ENCODE measurements around the gene ARL6IP4.

The ARL6IP4 gene

DNA sequence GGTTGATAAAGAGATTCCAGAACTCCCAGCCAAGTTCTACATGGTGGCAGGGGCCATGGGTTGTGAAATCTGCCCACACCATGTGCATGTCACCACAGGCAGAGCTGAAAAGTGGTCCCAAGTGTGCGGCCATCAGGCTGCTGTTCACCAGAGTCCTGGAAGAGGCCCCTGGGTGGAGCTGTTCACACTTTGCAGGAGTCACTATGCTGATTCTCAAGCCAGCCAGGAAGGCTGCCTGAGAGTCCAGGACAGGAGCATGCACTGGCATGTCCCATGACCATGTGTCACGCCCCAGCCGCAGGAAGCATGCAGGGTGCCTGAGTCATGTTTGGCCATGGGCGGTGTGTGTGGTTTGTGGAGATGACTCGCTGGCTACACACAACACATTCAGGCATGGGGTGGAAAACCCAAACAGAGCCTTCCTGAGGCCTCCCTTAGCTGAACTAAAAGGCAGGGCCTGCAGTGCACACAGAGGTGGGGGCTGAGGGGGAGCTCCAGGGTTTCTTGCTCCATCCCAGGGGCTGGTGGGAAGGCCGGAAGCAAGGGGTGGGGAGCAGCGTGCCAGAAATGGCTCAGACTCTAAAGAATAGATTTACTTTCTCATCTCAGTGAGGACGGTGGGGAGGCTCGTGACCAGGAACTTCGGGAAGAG, 33.7 kb upstream of the ARL6IP4 start (continued):
- TF ChIP-seq SP2 (tag by site-specific recombination; IDR thresholded peaks at IDR 0.05) (no peak), KLF10 (tag by site-specific recombination; IDR thresholded peaks at IDR 0.05) (peak; percentile 45), ZNF610 (tag by site-specific recombination; IDR thresholded peaks at IDR 0.05; ENCODE audit: borderline replicate concordance) (no peak), ZFHX2 (tag by site-specific recombination; conservative IDR thresholded peaks at IDR 0.05) (peak; percentile 74), ZNF830 (tag by site-specific recombination; IDR thresholded peaks at IDR 0.05; ENCODE audit: low read depth) (no peak), ZNF792 (tag by site-specific recombination; IDR thresholded peaks at IDR 0.05) (no peak), ZFP3 (tag by site-specific recombination; IDR thresholded peaks at IDR 0.05; ENCODE audit: low read depth) (no peak), ZNF221 (tag by site-specific recombination; IDR thresholded peaks at IDR 0.05; ENCODE audit: borderline replicate concordance) (no peak), YY2 (tag by site-specific recombination; IDR thresholded peaks at IDR 0.05) (0 out of 2 replicates have a peak, but pooled peaks have one; percentile 27), ZNF423 (tag by site-specific recombination; IDR thresholded peaks at IDR 0.05) (no peak), ZNF155 (tag by site-specific recombination; IDR thresholded peaks at IDR 0.05) (no peak), ZNF629 (tag by site-specific recombination; IDR thresholded peaks at IDR 0.05) (peak; percentile 81), ZNF600 (tag by site-specific recombination; IDR thresholded peaks at IDR 0.05) (peak; percentile 98), RBAK (tag by site-specific recombination; IDR thresholded peaks at IDR 0.05) (no peak), ZNF19 (tag by site-specific recombination; IDR thresholded peaks at IDR 0.05; ENCODE audit: low read depth) (no peak), ZNF274 (IDR thresholded peaks at IDR 0.05; ENCODE audit: low read length) (no peak), ZNF274 (tag by site-specific recombination; IDR thresholded peaks at IDR 0.05; ENCODE audit: borderline replicate concordance) (no peak), GFI1B (tag by site-specific recombination; IDR thresholded peaks at IDR 0.05) (no peak), ZNF266 (tag by site-specific recombination; IDR thresholded peaks at IDR 0.05; ENCODE audit: low read depth) (no peak), GLIS1 (tag by site-specific recombination; IDR thresholded peaks at IDR 0.05) (peak; percentile 73), ZNF10 (tag by site-specific recombination; IDR thresholded peaks at IDR 0.05) (no peak), KLF7 (tag by site-specific recombination; IDR thresholded peaks at IDR 0.05; ENCODE audit: borderline replicate concordance) (no peak), ZNF585B (tag by site-specific recombination; IDR thresholded peaks at IDR 0.05) (no peak), ZNF555 (tag by site-specific recombination; conservative IDR thresholded peaks at IDR 0.05) (no peak), ZNF510 (tag by site-specific recombination; IDR thresholded peaks at IDR 0.05; ENCODE audit: insufficient replicate concordance) (no peak), ZNF785 (tag by site-specific recombination; IDR thresholded peaks at IDR 0.05) (no peak), SETDB1 (IDR thresholded peaks at IDR 0.05; ENCODE audit: insufficient read length, low read length) (no peak)
- TF ChIP-seq, protein P1, sequence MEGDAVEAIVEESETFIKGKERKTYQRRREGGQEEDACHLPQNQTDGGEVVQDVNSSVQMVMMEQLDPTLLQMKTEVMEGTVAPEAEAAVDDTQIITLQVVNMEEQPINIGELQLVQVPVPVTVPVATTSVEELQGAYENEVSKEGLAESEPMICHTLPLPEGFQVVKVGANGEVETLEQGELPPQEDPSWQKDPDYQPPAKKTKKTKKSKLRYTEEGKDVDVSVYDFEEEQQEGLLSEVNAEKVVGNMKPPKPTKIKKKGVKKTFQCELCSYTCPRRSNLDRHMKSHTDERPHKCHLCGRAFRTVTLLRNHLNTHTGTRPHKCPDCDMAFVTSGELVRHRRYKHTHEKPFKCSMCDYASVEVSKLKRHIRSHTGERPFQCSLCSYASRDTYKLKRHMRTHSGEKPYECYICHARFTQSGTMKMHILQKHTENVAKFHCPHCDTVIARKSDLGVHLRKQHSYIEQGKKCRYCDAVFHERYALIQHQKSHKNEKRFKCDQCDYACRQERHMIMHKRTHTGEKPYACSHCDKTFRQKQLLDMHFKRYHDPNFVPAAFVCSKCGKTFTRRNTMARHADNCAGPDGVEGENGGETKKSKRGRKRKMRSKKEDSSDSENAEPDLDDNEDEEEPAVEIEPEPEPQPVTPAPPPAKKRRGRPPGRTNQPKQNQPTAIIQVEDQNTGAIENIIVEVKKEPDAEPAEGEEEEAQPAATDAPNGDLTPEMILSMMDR (tag by site-specific recombination; IDR thresholded peaks at IDR 0.05) = no peak
- TF ChIP-seq, protein P2, sequence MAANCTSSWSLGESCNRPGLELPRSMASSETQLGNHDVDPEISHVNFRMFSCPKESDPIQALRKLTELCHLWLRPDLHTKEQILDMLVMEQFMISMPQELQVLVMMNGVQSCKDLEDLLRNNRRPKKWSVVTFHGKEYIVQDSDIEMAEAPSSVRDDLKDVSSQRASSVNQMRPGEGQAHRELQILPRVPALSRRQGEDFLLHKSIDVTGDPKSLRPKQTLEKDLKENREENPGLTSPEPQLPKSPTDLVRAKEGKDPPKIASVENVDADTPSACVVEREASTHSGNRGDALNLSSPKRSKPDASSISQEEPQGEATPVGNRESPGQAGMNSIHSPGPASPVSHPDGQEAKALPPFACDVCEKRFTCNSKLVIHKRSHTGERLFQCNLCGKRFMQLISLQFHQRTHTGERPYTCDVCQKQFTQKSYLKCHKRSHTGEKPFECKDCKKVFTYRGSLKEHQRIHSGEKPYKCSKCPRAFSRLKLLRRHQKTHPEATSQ (tag by site-specific recombination; IDR thresholded peaks at IDR 0.05) = no peak
- TF ChIP-seq, protein P3, sequence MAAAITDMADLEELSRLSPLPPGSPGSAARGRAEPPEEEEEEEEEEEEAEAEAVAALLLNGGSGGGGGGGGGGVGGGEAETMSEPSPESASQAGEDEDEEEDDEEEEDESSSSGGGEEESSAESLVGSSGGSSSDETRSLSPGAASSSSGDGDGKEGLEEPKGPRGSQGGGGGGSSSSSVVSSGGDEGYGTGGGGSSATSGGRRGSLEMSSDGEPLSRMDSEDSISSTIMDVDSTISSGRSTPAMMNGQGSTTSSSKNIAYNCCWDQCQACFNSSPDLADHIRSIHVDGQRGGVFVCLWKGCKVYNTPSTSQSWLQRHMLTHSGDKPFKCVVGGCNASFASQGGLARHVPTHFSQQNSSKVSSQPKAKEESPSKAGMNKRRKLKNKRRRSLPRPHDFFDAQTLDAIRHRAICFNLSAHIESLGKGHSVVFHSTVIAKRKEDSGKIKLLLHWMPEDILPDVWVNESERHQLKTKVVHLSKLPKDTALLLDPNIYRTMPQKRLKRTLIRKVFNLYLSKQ (tag by site-specific recombination; IDR thresholded peaks at IDR 0.05; ENCODE audit: borderline replicate concordance) = no peak
- TF ChIP-seq, protein P4, sequence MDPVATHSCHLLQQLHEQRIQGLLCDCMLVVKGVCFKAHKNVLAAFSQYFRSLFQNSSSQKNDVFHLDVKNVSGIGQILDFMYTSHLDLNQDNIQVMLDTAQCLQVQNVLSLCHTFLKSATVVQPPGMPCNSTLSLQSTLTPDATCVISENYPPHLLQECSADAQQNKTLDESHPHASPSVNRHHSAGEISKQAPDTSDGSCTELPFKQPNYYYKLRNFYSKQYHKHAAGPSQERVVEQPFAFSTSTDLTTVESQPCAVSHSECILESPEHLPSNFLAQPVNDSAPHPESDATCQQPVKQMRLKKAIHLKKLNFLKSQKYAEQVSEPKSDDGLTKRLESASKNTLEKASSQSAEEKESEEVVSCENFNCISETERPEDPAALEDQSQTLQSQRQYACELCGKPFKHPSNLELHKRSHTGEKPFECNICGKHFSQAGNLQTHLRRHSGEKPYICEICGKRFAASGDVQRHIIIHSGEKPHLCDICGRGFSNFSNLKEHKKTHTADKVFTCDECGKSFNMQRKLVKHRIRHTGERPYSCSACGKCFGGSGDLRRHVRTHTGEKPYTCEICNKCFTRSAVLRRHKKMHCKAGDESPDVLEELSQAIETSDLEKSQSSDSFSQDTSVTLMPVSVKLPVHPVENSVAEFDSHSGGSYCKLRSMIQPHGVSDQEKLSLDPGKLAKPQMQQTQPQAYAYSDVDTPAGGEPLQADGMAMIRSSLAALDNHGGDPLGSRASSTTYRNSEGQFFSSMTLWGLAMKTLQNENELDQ (tag by site-specific recombination; IDR thresholded peaks at IDR 0.05; ENCODE audit: low read depth) = no peak
- TF ChIP-seq, protein P5, sequence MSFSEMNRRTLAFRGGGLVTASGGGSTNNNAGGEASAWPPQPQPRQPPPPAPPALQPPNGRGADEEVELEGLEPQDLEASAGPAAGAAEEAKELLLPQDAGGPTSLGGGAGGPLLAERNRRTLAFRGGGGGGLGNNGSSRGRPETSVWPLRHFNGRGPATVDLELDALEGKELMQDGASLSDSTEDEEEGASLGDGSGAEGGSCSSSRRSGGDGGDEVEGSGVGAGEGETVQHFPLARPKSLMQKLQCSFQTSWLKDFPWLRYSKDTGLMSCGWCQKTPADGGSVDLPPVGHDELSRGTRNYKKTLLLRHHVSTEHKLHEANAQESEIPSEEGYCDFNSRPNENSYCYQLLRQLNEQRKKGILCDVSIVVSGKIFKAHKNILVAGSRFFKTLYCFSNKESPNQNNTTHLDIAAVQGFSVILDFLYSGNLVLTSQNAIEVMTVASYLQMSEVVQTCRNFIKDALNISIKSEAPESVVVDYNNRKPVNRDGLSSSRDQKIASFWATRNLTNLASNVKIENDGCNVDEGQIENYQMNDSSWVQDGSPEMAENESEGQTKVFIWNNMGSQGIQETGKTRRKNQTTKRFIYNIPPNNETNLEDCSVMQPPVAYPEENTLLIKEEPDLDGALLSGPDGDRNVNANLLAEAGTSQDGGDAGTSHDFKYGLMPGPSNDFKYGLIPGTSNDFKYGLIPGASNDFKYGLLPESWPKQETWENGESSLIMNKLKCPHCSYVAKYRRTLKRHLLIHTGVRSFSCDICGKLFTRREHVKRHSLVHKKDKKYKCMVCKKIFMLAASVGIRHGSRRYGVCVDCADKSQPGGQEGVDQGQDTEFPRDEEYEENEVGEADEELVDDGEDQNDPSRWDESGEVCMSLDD (tag by site-specific recombination; IDR thresholded peaks at IDR 0.05) = no peak
